Measurements from ENCODE around the gene ZNF547. TPM values are rescaled to one million over a fixed set of nuclear protein-coding genes. Genes with fewer than 3 reads are reported as not detected.

The ZNF547 gene
- polyA plus RNA-seq, 3 donors = 0.54 to 1.1 (median 0.72) TPM

DNA sequence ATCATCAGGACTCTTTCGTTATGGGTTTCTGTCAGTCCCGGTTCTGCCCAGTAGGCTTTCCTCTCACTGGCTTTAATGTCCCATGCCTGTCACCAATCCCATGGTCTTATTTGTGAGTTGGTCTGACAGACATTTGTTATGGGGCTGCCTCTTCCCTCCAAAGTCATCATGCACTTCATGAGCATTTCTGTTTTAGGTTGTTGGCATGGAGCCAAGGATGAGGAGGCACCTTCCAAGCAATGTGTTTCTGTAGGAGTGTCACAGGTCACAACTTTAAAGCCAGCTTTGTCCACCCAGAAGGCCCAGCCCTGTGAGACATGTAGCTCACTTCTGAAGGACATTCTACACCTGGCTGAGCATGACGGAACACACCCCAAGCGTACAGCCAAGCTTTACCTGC lies 56.1 kb downstream of the ZNF547 start:
- H3K27ac ChIP-seq (ENCODE audit: low read depth, low read length) = no peak overlapping the region
- WGBS, 3 donors = 98 to 100% (median 99%) methylated on average over 4 of the region's 4 CpGs

GRCh38 chr19:57421037-57421436 lies 57.7 kb downstream of the ZNF547 start:
- H3K27ac ChIP-seq (ENCODE audit: low read depth, low read length) = no peak overlapping the region
- WGBS, 3 donors = 96 to 99% (median 97%) methylated on average over 3 of the region's 3 CpGs

Other genes with a start within 250 kb of the ZNF547 start
- gene USP29, start 243.6 kb upstream of the ZNF547 start, polyA plus RNA-seq = not detected
- gene ZIM3, start 218.3 kb upstream of the ZNF547 start, polyA plus RNA-seq = not detected
- gene DUXA, start 196.1 kb upstream of the ZNF547 start, polyA plus RNA-seq = not detected
- gene ZNF264, start 172.1 kb upstream of the ZNF547 start, polyA plus RNA-seq = 10 to 100 TPM in 1 of 3 donors, 1 to 10 TPM in 2; 2.7 to 12.6 (median 4.6) TPM
- gene AURKC, start 132.5 kb upstream of the ZNF547 start, polyA plus RNA-seq = 1 to 10 TPM in 1 of 3 donors, under 1 TPM in 2; 0.36 to 2.0 (median 0.94) TPM
- gene ZNF805, start 122.9 kb upstream of the ZNF547 start, polyA plus RNA-seq = 1 to 10 TPM in 2 of 3 donors, under 1 TPM in 1; 0.90 to 1.4 (median 1.1) TPM
- gene ZNF460, start 83.1 kb upstream of the ZNF547 start, polyA plus RNA-seq = 1 to 10 TPM in 2 of 3 donors, under 1 TPM in 1; 0.39 to 3.0 (median 1.9) TPM
- gene ZNF543, start 43.1 kb upstream of the ZNF547 start, polyA plus RNA-seq = 1 to 10 TPM in 1 of 3 donors, under 1 TPM in 2; 0.63 to 1.6 (median 0.97) TPM
- 1 to 10 TPM; 1.7 to 2.3 (median 1.8) TPM for gene ZNF304, start 12.3 kb upstream of the ZNF547 start, polyA plus RNA-seq
- gene TRAPPC2B, start within 50 bp of the ZNF547 start, polyA plus RNA-seq = 10 to 100 TPM in 2 of 3 donors, 1 to 10 TPM in 1; 8.9 to 23.1 (median 14.0) TPM
- gene ZNF548, start 26.3 kb downstream of the ZNF547 start, polyA plus RNA-seq = 1 to 10 TPM; 3.9 to 6.1 (median 6.1) TPM
- 1 to 10 TPM; 2.0 to 3.1 (median 2.2) TPM for gene ZNF17, start 47.6 kb downstream of the ZNF547 start, polyA plus RNA-seq
- gene ZNF749, start 71.8 kb downstream of the ZNF547 start, polyA plus RNA-seq = 1 to 10 TPM; 1.8 to 7.4 (median 7.0) TPM
- under 1 TPM in 2 of 3 donors, not detected in 1; 0.16 to 0.23 TPM for gene VN1R1, start 93.6 kb downstream of the ZNF547 start, polyA plus RNA-seq
- gene ZNF772, start 114.0 kb downstream of the ZNF547 start, polyA plus RNA-seq = 1 to 10 TPM; 1.1 to 2.1 (median 1.8) TPM
- 1 to 10 TPM; 2.8 to 3.6 (median 3.0) TPM for gene ZNF419, start 124.2 kb downstream of the ZNF547 start, polyA plus RNA-seq
- gene ZNF773, start 136.4 kb downstream of the ZNF547 start, polyA plus RNA-seq = 1 to 10 TPM; 2.1 to 3.3 (median 3.2) TPM
- gene ZNF549, start 163.8 kb downstream of the ZNF547 start, polyA plus RNA-seq = 1 to 10 TPM; 1.2 to 1.9 (median 1.3) TPM
- 1 to 10 TPM; 1.5 to 3.2 (median 2.6) TPM for gene ZNF550, start 196.3 kb downstream of the ZNF547 start, polyA plus RNA-seq
- gene ZNF416, start 215.4 kb downstream of the ZNF547 start, polyA plus RNA-seq = 1 to 10 TPM in 2 of 3 donors, under 1 TPM in 1; 0.90 to 2.0 (median 1.2) TPM
- 1 to 10 TPM in 2 of 3 donors, under 1 TPM in 1; 0.45 to 1.3 (median 1.2) TPM for gene ZIK1, start 220.6 kb downstream of the ZNF547 start, polyA plus RNA-seq
- gene ZNF530, start 236.3 kb downstream of the ZNF547 start, polyA plus RNA-seq = 1 to 10 TPM in 2 of 3 donors, under 1 TPM in 1; 0.94 to 1.9 (median 1.0) TPM

All from adipose tissue (tissue), 3 donors.